ENCODE results near the gene KCNA10.

DNA sequence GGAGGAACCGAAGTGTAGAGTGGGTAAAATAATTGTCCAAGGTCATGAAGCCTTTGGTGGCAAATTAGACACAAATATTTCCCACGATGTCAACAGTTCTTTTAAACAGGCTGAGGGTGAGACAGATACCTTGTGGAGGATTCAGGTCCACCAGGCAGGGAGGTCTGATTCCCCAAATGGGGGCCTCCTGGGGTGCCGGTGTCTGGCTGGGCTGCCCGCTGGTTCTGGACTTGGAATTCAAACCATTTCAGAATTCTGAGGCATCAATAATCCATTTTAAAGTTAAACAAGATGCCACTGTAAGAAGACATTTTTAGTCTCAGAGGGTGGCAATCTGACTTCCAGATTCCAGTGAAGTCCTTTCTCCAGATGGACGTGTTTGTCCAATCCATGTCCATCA lies 15.5 kb downstream of the KCNA10 start:
- TF ChIP-seq, protein P1, sequence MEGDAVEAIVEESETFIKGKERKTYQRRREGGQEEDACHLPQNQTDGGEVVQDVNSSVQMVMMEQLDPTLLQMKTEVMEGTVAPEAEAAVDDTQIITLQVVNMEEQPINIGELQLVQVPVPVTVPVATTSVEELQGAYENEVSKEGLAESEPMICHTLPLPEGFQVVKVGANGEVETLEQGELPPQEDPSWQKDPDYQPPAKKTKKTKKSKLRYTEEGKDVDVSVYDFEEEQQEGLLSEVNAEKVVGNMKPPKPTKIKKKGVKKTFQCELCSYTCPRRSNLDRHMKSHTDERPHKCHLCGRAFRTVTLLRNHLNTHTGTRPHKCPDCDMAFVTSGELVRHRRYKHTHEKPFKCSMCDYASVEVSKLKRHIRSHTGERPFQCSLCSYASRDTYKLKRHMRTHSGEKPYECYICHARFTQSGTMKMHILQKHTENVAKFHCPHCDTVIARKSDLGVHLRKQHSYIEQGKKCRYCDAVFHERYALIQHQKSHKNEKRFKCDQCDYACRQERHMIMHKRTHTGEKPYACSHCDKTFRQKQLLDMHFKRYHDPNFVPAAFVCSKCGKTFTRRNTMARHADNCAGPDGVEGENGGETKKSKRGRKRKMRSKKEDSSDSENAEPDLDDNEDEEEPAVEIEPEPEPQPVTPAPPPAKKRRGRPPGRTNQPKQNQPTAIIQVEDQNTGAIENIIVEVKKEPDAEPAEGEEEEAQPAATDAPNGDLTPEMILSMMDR (IDR thresholded peaks at IDR 0.05; ENCODE audit: insufficient read depth, low read depth, low read length), result no peak
- TF ChIP-seq EZH2 (IDR thresholded peaks at IDR 0.05; ENCODE audit: insufficient read depth, low read length), result no peak

All from astrocyte (in vitro differentiated cells and primary cell).